HG02642 (cell line): ENCODE measurements around the gene MRPS18A.
"Not testable (repeated sequence)": the region's sequence is repeated elsewhere in the genome, so short reads cannot be mapped to it uniquely, and the experiment has no call there.

Experiments
- ATAC-seq: cut with Tn5 transposase; IDR thresholded peaks from one replicate; pipeline ENCODE4 v1.9.1; 2021; ENCODE audit warnings: mild to moderate bottlenecking; ENCODE audit not compliant: unreplicated experiment, poor library complexity

The MRPS18A gene

DNA sequence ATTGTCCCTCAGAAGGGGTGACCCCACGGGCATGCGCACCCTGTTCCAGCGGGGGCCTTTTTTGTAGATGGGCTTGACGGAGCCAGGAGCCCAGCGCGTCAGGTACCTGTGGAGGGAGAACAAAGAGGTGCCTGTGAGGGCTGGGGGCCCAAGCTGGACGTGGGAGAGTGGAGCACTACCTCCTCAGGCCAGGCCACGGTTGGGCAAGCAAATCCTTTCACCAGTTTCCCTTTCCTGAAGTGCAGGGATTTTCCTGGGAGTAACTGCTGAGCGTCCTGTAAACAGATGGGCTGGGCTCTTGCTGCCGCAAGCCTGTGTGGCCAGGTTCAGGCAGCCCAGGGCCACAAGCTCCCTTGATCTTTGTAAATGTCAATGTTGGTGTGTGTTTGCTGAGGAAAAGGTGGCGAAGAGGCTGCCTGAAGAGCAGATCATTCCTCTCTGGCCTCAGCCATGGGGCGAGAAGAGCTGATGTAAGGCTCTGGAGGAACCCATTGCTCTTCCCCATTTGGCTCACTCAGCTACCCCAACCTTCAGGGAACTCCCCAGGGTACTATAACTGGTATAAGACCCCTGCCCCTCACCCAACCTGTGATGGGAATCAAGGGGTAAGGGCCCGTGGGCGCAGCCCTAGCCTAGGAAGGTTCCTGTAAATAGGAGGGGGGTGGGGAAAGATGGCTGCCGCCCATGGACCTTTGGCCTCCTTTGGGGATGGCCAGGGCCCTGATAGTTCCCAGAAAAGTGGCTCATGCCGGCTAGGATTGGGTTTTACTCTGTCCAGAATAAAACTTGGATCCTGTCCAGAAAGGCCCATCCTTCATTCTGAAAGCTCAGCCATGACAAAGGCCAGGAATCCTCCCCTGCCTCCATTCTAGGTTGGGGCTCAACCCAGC, 15.5 kb downstream of the MRPS18A start:
- no peak for ATAC-seq

DNA sequence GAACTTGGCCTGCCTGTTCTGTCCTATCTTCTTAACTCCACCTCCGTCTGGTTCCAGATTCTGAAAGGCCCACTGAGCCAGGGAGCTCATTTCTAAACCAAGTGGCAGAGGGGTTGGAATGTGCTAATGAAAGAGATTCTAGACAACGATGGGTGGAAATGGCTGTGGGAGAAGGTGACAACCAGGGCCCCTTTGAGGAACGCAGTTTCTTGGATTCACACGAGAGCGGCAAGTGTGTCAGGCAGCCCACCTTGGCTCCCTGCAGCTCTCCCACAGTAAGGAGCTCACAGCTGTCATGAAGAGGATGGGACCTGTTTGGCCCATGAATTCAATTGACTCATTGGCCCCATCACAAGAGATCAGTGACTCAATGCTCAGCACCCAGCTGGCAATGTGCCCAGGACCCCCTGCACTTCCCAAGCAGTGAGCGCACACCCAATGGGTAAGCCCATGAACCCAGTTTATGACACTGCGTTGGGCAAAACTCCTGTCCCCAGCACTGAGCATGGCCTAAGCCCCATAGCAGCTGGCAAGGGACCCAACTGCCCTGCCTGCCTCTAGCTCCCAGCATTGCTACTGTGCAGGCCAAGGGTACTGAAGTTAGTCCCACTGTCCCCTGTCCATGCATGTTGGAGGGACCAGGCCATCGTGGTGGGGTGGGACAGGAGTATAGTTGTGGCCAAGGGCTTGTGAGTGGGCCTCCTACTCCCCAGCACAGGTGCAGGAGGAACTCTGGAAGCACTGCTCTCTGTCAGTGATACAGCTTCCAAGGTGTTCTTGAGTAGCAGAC, 16.4 kb downstream of the MRPS18A start:
- no peak for ATAC-seq

DNA sequence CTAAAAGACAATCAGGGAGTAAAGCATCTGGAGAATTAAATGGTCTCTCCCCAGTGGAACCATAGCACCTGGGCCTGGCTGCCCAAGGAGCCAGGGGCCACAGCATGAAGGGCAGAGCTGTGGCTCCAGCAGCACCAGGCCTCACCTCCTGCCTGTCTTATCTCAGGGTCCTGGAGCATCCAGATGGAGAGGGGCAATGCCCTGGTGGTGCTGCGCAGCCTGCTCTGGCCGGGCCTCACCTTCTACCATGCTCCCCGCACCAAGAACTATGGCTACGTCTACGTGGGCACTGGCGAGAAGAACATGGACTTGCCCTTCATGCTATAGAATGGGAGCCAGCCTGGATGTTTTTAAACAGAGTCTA, 17.0 kb downstream of the MRPS18A start:
- no peak for ATAC-seq

DNA sequence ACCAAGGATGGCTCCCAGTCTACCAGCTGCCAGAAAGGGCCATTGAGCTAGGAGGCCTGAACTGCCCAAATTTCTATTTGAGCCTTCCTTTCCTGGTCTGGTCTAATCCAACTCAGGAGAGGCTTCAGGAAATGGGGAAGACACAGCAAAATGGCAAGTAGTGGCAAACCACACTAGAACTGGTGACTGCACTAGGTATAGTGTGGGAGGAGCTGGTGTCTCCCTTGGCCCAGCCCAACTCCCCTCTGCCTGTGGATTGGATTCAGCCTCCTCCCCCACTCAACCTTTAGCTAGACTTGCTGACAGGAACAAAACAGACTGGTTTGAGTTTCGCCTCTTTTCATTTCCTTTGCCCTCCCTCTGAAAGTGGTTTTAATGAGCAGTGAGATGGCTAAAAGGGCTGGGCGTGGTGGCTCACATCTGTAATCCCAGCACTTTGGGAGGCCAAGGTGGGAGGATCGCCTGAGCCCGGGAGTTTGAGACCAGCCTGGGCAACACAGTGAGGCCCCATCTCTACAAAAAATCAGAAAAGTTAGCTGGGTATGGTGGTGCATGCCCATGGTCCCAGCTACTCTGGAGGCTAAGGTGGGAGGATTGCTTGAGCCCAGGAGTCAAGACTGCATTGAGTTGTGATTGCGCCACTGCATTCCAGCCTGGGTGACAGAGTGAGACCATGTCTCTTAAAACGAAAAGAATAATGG, 17.5 kb downstream of the MRPS18A start:
- no peak for ATAC-seq

DNA sequence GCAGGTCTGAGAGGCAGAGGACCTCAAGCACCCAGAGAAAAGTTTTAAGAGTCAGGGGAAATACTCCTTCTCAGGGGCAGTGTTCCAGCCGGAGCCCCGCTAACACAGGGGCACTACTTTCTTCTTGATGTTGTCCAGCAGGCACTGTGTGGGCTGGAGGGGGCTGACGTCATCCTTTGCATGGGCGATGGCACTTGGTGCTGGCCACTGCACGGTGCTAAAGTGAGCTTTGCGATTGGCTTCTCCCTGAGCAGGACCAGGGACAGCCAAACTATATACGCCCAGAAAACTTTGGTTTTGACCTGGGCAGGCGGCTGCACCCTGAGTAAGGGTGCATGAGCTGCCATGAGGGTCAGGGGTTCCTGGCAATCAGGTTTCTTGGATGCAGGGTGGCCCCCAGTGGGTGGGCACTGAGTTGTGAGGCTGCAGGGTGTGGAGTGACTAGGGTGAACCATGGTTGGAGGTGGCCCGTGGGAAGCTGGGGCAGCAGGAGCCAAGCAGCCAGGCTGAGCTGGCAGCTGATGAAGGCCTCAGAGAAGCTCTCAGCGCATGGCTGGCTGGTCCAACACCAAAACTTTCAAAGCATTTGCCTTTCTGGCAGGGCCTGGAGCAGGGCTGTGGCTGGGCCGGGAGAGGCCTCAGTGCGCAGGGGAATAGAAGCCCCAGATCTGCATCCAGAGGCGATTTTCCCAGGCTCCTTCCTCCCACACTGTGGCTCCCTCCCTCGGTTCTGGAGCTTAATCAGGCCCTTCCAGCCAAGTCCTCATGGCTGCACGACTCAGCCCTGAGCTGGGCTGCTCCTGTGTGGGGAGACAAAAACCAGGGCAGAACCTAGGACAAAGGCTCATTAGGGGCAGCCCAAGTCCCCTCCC, 18.3 kb downstream of the MRPS18A start:
- ATAC-seq, result no peak

DNA sequence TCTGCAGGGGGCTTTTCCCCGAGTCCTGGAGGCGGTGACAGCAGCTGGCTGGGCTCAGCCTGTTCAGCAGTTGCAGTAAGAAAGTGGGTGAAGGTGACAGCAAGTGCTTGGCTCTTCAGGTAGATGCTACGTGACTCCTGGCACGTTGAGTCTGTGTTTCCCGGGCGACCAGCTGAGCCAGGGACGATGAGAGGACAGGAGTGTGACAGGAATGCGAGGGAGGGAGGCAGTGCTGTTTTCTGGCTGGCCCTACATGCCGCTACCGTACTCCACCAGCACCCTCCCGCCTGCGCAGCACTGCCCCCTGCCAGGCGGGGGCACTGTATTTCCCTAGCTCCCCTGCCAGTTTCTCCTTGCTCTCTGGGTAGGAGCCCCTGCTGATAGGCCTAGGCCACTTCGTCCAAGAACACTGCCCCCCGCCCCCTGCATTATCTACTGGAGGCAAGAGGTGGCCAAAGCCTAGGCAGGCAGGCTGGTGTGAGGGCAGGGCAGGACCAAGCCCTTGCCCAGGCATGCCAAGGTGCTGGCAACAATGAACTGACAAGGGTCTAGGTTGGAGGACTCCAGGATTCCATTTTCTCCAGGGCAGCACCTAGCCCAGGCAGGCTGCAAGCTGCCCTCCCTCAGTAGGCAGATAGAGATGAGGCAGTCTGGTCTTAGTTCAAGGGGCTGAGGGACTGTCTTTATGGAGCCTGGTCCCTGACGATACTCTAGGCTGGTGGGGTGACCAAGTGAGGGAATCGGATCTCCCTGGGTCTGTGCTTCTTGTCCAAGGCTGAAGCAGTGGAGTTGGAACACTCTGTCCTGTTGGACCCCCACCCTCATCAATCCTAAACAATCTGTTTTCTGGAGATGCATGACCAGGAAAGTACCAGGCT, 19.2 kb downstream of the MRPS18A start:
- peak; percentile 48 for ATAC-seq

DNA sequence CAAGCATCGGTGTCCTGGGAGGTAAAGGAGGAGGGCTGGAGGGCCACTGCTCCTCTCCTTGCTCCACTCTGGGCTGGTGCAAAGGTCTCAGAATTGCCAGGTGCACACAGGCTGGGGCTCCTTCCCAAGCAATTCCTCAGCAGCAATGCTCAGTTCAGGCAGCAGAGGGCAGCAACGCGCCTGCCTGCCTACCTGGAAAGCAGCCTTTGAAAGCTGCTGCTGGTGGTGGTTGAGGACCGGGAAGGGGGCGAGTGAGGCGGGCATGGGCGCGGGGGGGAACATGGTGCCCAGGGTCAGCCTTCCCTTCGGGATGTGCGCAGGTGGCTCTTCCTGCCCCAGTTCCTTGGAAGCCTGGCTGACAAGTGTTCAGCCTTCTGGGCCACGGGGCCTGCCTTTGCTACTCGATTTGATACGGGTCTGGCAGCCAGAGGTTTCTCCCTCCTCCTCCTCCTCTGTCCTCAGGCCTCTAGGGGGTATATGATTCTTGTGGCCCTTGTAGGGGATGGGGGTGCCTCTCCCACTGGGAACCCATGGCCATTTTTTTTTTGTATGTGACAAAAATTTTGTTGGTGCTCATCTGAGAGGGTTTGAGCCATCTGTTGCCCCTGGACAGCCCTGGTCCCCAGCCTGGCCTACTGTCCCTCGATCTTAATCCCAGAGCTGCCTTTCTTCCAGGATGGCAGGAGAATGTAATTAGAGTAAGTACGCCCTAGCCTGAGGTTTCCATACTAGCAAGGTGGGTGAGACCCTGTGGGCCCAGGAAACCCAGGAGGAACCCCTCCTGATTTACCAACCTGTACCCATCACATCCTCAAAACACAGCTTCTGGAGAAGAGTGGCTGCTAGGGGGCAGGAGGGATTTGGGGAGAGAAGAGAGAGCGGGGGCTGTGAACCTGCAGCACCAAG, 20.1 kb downstream of the MRPS18A start:
- no peak for ATAC-seq

DNA sequence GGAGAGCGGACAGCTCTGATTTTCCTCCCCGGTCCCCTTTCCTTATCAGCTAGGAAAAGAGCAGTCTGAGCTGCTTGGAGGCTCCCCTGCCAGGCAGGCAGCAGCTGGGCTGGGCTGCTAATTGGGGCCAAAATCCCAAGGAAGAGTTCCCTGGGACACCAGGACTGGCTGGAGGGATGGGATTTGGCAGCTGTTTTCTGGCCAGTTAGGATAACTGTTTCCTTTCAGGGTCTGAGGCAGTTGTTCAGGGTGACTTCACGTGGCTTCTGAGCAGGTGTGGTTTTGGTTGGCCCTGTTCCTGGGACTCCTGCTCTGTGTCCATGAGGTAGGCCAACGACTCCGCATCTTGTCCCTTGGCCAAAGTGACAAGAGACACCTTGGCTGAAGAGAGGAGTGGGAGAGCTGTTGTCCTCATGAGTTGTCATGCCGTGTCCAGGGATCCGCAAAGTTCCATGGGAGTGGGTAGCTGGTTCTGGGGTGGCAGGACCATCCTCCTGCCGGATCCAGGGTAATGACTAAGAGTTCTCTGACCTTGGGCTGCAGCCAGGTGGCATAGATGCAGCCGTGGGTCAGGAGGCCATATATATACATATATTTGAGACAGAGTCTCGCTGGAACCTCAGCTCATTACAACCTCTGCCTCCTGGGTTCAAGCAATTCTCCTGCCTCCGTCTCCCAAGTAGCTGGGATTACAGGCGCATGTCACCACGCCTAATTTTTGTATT, 21.2 kb downstream of the MRPS18A start:
- ATAC-seq, result no peak

DNA sequence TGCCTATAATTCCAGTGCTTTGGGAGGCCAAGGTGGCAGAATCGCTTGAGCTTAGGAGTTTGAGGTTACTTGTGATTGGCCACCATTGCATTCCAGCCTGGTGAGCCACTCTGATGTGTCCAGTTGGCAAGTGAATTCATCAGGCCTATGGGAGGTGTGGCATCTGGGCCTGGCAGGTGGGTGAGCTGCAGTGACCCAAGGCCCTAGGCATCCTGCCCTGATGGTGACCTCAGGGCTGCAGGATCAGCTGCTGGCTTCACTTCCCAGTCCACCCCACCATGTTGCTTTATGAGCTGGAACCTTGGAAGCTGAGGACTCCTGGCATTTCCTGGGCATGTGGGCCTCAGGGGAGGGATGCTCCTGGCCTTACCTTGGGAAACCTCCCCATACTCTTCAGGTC, 22.2 kb downstream of the MRPS18A start:
- no peak for ATAC-seq

DNA sequence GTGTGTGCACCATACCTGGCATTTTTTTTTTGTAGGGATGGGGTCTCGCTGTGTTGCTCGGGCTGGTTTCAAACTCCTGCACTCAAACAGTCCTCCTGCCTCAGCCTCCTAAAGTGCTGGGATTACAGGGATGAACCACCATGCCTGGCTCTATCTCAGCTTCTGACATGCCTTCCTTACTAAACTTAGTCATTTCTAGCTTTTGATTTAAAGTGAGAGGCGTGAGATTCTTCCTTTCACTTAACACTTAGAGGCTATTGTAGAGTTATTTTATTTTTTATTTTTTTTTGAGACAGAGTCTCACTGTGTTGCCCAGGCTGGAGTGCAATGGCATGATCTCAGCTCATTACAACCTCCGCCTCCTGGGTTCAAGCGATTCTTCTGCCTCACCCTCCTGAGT, 24.6 kb downstream of the MRPS18A start:
- not testable (repeated sequence) for ATAC-seq

DNA sequence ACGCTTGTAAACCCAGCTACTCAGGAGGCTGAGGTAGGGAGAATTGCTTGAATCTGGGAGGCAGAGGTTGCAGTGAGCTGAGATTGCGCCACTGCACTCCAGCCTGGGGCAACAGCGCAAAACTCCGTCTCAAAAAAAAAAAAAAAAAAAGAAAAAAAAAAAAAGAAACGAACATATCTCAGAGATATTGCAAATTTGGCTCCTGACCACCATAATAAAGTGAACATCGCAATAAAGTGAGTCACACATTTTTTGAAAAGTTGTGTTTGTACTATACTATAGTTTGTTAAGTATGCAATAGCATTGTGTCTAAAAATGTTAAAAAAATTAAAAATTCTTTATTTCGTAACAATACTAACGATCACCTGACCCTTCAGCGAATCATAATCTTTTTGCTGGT, 29.4 kb downstream of the MRPS18A start:
- no peak for ATAC-seq

DNA sequence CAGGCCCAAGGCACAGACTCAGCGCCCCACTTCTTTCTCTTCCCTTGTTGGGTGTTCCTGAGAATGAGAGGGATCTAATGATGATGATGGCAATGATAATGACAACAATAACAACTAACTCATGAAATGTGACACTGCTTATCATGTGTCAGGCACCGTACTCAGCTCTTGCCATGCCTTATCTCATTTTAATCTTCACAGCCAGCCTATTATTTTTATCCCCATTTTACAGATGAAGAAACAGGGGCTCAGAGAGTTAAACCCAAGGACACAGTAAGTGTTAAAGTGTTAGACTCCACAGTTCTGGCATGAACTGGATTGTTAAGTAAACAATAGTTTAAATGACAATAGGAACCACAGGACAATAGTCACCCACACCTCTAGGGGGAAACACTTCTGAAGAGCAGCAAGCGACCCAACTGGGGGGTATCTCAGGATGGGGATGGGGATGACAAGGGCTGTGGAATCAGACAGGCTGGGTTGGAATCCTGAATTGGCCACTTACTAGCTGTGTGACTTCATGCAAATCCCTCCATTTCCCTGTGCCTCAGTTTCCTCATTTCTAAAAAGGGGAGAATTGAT, 30.3 kb downstream of the MRPS18A start:
- ATAC-seq, result no peak

DNA sequence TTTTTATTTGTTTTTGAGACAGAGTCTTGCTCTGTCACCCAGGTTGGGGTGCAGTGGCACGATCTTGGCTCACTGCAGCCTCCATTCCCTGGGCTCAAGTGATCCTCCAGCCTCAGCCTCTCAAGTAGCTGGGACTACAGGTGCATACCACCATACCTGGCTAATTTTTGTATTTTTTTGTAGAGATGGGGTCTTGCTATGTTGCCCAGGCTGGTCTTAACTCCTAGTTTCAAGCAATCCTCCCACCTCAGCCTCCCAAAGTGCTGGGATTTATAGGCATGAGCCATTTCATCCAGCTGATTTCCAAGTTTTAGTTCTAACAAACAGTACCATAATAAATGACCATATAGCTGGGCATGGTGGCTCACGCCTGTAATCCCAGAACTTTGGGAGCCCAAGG, 34.8 kb downstream of the MRPS18A start:
- not testable (repeated sequence) for ATAC-seq

DNA sequence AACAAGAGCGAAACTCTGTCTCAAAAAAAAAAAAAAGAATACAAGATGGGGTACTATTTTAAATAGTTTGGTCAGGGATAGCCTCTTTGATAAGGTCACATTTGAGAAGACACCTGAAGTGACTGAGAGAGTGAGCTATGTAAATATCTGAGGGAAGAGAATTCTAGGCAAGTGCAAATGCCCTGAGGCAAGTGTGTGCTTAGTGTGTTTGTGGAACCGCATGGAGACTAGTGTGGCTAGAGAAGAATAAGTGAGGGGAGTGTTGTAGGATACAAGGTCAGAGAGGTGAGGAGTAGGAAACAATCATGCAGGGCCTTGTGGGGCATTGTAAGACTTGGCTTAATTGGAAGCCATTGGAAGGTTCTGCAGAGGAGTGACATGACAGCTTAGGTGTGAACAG, 39.3 kb downstream of the MRPS18A start:
- ATAC-seq, result no peak

DNA sequence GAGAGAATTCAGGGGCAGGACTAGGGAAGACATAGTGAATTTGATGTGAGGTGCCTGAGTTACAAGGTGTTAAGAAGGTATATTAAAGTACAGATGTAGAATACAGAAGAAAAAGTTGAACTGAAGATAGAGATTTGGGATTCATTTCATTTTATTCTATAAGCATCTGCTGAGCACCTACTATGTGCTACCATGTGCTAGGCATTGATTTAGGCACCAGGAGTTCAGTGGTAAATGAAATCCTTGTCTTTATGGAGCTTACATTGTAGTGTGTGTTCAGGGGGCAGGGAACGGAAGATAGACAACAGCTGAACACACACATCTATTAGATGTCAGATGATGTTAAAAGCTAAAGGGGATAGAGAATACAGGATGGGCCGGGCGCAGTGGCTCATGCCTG, 40.0 kb downstream of the MRPS18A start:
- no peak for ATAC-seq

DNA sequence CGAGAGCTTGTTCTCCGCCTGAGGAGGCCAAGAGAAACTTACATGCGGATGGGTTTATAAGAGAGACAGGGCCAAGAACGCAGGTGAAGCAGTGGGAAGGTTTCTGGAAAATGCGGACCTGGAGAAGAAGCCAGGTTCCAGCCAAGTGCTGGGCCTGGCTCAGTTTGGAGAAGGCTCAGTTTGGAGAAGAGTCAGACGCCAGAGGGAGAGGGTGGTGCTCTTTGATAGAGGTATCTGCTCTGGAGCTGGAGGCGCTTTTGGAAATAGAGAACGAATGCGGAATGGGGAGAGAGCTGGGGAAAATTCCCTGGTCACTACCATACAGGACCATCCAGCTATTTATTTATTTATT, 42.0 kb downstream of the MRPS18A start:
- ATAC-seq, result no peak

DNA sequence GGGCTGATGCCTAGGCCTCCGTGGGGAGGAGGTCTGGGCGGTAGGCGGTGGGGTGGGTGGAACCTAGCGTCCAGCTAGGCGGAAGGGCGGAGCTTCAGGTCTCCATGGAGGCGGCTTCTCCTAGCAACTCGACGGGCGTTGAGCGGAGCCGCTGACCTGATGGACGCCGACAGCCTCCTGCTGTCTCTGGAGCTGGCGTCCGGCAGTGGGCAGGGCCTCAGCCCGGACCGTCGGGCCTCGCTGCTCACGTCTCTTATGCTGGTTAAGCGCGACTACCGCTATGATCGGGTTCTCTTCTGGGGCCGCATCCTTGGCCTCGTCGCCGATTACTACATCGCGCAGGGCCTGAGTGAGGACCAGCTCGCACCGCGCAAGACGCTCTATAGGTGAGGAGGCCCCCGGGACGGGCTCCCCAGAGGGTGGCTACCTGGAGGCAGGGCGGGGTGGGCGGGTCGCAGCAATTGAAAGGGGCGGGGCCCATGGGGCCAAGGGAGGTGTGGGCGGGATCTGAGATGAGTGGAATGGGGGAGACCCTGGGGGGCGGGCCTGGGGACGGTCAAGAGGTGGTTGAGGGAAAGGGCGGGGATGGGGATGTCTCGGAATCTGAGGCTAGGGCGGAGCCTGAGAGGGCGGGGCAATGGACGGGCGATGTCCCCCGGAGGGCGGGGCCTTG, 42.5 kb downstream of the MRPS18A start, which contains the start of gene RSPH9:
TSS of gene RSPH9 (plus strand) at position 97 of the 673 bp plus-strand sequence. CDS start at position 160, 63 bp downstream.
- peak; percentile 72 for ATAC-seq
